ENCODE measurements around the gene ADAP1.

DNA sequence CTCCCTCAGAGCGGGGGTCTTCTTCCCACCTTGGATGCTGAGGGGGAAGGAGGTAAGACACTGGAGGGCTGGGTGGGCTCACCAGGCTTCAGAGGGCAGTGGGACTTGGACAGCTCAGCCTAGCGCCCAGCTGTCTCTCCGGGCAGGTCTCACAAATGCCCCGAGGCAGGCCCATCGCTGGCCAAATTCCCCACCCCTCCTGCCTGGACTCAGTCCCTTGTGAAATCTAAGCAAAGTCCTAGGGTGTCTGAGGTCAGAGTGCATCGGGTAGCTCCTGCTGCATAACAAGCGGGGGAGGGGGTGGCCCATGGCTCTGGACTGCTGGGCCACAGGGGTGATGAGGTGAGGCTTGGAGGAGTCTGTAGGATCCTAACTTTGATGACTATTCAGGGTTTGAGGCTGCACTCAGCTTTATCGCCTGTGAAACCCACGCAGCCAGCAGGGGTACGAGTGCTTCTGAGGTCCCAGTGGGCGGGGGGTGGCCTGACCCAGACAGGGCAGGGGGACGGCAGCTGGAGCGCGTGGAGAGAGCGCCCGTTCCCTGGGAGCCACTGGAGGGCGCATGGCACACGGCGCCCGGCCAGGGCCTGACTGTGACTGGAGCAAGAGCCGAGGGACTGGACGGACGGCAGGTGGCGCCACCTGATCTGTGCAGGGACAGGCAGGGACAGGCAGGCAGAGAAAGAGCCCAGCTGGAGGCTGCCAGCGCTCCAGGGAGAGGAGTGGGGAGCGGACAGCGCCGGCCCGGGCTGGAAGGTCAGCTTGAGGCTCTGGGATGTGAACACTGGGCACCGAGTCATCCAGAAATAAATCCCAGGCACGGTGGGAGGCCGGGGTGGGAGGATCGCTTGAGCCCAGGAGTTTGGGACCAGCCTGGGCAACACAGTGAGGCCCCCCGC, 38.5 kb upstream of the ADAP1 start:
- TF ChIP-seq, protein P1, sequence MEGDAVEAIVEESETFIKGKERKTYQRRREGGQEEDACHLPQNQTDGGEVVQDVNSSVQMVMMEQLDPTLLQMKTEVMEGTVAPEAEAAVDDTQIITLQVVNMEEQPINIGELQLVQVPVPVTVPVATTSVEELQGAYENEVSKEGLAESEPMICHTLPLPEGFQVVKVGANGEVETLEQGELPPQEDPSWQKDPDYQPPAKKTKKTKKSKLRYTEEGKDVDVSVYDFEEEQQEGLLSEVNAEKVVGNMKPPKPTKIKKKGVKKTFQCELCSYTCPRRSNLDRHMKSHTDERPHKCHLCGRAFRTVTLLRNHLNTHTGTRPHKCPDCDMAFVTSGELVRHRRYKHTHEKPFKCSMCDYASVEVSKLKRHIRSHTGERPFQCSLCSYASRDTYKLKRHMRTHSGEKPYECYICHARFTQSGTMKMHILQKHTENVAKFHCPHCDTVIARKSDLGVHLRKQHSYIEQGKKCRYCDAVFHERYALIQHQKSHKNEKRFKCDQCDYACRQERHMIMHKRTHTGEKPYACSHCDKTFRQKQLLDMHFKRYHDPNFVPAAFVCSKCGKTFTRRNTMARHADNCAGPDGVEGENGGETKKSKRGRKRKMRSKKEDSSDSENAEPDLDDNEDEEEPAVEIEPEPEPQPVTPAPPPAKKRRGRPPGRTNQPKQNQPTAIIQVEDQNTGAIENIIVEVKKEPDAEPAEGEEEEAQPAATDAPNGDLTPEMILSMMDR (IDR thresholded peaks at IDR 0.05; ENCODE audit: insufficient read depth, low read length, poor library complexity, severe bottlenecking) = peak; percentile 100
- TF ChIP-seq EZH2phosphoT487 (conservative IDR thresholded peaks at IDR 0.05; ENCODE audit: low read length) = no peak
